NCI-H510A (cell line): ENCODE results near the gene ROR2.
"Not testable (repeated sequence)": the region's sequence is repeated elsewhere in the genome, so short reads cannot be mapped to it uniquely, and the experiment has no call there.

ENCODE experiments used
- DNase-seq: peaks from one replicate; lab custom pipeline; 2025; lab: John Stamatoyannopoulos, UW

ROR2 gene

DNA sequence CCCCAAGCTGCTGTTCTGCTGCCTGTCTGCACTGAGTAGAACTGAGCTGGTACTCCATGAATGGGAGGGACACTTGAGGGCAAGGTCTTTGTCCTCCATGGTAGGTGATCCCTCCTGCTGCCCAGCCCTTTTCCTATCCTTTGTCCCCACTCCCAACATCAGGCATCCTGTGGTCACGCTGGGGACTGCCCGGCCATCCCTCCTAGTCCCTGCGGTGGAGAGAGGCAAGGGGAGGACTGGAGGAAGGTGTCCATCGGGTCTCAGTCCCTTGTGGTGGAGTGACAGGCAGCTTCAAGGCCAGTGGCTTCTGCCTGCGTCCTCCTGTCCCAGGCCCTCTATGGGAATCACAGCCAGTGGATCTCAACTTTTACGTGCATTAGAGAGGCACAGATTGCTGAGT is 25.9 kb downstream of the ROR2 start:
- DNase-seq, result no peak

DNA sequence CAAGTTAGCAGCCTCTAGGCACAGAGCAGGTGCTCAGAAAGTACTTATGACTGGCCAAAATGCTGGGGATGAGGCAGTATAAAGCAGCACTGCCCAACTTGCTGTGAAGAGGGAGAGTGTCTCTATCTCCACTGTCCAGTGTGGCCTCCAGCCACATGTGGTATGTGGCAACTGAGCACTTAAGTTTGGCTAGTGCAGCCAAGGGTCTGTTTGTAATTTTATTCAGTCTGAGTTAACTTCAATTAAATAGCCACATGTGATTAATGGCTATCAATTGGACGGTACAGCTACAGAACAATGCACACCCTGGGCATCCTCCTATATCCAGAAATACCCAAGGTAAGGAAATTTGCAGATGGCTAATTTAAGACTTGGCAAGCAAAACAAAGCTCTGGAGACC is 26.9 kb downstream of the ROR2 start:
- DNase-seq, result no peak

- no peak for DNase-seq
These were observed 28.7 kb downstream of the ROR2 start for GRCh38 chr9:91921371-91921770.

GRCh38 chr9:91920630-91921350 is 29.2 kb downstream of the ROR2 start:
- DNase-seq, result no peak

- DNase-seq, result no peak
These were observed 30.4 kb downstream of the ROR2 start for GRCh38 chr9:91919621-91920020.

DNA sequence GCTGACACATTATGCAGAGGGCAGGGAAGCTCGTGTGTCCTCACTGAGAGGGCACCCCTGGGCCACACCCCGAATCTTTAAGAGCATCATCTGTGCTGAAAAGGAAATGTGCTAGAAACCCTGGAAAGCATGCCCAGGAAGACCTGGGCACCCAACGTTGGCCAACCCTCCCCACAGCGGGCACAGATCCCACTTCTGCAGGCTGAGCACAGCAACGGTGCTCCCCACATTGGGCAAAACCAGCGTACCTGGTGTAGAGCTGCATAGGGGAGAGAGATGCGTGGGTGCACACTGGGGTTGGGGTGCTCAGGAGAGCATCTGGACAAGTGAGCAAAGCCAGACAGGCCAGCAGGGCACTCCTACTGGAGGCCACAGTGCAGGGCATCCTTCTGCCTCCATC is 32.6 kb downstream of the ROR2 start:
- DNase-seq, result no peak

DNA sequence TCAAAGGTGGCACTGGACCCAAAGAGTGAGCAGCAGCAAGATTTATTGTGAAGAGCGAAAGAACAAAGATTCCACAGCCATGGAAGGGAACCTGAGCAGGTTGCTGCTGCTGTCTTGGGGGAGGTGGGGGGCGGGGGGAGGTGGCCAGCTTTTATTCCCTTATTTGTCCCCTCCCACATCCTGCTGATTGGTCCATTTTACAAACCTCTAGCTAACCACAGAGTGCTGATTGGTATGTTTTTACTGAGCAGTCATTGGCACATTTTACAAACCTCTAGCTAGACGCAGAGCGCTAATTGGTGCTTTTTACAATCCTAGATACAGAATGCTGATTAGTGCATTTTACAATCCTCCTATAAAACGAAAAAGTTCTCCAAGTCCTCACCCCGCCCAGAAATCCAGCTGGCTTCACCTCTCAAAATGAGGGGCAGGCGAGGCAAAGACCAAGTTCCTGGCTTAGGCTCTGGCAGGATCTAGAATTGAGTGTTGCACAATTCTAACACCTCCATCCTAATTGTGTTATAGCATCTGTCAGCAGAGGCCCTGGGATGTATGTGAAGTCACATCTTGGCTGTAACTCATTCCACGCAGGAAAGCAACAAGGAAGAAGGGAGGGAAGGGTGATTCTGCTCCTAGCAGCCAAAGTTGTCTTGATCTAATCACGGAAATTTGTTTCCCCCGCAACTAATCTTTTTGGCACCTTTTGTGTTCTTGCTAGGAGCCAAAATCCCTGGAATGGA is 34.3 kb downstream of the ROR2 start:
- no peak for DNase-seq

DNA sequence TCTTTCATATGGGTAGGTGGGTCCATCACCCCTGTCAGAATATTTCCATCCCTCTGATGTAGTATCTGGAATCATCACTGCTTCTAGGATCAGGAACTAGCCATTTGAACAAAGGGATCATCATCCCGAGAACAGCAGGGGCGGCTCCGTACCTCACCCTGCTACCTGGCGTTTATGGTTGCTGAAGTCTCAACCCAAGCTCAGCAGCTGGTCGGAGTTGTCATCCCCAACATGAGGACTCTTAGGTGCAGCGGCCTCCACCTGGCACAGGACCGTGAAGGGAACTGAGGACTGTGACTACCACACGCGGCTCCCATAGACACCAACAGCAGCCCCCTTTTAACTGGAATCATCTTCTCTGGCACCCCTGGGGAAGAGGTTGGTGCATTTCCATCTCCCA is 35.1 kb downstream of the ROR2 start:
- DNase-seq, result no peak

GRCh38 chr9:91914404-91914803 is 35.6 kb downstream of the ROR2 start:
- no peak for DNase-seq

- no peak for DNase-seq
These were observed 36.0 kb downstream of the ROR2 start for GRCh38 chr9:91913986-91914385.

DNA sequence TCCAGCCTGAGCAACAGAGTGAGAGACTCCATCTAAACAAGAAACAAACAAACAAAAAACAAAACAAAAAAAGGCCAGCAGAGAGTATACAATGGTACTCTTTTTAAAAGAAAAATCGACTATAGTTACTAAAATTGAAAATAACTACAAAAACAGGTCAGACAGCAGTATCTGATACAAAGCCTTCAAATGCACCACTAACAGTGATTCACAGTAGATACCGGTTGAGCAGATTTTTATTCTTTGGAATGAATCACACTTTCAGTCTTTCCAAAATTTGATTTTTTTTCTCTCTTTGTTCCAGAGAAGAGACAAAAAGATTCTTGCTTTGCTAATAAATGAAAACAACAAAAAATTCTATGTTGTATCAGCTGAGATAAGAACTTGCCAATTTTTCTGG is 36.9 kb downstream of the ROR2 start:
- no peak for DNase-seq

DNA sequence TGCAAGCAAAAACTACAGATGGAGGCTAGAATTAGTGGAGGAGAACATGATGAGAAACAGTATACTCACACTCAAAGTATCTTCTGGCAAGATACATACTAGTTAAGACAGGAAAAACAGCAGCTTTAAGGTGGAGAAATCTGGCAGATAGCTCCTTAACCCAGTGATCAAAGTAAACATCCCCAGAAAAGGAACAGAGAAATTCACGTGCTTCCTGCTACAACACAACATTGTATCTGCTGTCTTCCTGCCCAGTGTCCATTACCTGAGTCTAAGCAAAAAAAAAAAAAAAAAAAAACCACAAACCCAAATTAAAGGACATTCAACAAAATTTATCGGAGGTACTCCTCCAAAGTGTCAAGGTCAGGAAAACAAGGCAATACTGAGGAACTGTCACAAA is 38.4 kb downstream of the ROR2 start:
- no peak for DNase-seq

DNA sequence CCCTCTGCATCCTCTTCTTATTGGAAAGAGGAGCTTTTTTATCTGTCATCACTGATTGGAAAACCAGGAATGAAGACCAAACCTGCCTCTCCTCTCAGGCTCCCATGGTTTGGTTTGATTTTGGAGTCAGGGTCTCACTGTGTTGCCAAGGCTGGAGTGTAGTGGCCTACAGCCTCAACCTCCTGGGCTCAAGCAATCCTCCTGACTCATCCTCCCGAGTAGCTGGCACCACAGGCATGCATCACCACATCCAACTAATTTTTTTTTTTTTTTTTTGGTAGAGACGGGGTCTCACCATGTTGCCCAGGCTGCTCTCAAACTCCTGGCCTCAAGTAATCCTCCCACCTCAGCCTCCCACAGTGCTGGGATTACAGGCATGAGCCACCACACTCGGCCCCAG is 40.8 kb downstream of the ROR2 start:
- not testable (repeated sequence) for DNase-seq

DNA sequence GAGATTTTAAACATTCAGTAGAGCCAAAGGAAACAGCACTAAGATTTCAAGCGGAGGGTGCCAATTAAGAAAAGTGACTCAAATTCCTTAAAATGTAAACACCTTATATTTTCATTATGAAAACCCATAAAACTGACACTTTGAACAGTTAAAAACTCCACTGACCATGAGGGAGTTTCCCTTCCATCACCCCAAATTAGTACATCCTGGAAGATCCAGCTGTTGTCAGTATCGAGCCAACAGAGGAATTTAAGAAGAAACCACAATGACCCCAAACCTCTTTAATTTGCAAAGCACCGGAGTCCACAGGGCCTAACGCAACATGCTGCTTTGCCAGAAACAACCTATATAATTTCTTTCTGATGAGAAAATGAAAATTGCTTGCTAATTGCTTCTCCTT is 41.3 kb downstream of the ROR2 start:
- DNase-seq, result no peak

GRCh38 chr9:91908293-91908623 is 41.8 kb downstream of the ROR2 start:
- DNase-seq, result no peak

DNA sequence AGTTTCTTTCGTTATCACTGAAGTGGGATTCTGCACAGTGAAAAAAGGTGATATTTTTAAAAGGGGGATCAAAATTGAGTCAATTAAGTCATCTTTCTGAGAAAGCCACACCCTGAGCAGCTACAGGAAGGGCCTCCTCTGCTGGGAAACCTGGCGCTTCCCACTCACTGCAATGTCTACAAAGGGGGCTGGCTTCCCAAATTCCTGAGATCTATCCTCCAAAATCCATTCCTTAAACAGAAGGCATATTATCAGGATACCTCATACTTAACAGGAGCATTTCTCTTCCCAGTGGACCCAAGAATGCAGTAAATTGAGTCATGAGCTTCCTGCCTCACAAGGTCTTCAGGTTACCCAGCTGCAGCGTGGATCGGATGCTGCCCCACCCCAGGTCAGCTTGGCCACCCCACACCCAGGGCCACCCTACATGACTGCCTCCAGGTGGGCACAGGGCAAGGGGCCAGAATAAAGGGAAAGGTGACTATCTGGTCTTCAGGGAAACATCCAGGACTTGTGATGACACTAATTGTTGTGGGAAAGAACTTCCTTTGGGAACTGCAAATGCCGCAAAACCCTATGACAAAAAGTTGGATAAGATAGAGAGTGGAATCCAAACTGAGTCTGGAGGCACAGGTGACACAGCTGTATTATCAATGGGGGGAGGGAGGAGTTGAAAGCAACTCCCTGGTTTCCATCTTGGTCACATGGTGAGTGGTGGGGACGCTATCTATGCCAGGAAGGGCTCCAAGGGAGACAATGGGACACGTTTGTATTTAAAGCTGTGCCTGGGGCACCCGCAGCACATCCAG is 42.3 kb downstream of the ROR2 start:
- no peak for DNase-seq

DNA sequence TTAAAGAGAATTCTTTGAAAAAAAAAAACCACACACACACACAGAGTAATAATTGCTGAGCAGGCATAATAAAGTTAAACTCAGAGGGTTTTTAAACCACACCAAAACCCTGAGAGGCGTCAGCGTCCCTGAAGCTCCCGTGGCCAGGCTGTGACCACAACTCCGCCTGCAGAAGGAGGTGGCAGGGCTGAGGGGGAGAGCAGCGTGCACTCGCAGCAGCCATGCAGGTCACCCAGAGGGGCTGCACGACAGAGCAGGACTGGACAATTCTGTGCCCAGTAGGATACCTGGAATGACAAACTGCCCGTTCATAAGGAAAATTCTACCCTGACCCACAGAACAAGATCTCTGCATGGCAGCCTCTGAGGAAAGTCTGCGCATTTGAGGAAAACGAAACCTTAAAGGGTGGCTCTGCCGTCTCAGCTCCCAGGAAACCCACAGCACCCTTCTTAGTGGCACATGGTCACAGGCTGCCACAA is 44.0 kb downstream of the ROR2 start:
- DNase-seq, result no peak

GRCh38 chr9:91905237-91905650 is 44.8 kb downstream of the ROR2 start:
- no peak for DNase-seq

DNA sequence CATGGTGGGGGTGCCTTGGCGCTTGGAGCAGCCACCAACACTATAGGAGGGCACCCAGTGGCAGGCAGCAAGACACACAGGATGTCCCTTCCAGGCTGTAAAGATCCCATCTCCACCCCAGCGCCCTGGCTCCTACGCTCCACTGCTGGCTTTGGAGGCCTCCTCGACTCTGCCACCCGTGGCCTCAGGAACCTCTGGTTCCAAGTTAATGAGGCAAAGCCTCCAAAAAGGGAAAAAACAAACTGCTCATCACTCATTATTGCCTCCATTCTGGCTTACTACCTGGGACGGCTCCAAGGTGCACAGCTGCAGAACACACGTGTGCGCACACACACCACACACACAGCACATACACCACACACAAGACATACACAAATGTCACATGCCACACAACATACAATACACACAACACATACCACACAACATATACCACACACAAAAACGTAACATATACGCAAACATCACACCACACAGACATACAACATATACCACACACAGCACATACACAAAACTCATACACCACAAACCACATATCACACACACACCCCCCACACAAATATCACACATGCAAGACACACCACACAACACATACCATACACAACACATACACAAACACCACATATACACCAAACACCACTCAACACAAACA is 45.3 kb downstream of the ROR2 start:
- no peak for DNase-seq

DNA sequence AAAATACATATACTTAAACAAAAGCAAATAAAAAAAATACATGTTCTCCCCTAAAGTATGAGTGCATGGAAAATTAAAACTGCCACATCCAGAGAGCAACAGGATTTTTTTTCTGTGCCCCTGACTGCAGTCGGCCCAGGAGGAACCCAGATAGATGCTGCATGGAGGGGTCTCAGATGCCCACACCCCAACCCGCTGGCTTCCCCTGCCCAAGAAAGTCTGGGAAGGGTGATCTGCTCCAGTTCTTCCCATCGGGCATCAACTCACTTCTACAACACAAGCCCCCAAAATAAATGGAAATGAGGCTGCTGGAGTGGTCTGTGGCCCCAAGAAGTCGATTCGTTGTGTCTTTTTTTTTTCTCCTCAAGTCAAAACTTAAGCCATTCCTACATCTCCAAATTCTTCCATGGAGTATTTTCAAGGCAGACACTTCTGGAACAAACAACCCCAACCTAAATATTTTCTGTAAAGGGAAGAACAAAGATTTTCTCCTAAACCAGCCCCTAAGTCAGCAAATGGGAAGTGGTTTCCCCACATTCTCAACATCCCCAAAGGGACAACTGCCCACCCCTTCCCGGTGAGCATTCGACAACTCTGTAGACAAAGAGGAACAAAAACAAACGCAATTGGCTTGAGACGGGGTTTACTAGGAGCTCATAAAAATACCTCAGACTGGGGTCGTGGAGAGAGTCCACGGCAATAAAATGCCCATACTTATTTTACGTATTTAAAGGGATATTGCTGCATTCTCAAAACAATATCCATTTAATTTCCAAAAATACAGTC is 46.7 kb downstream of the ROR2 start:
- DNase-seq, result no peak

- no peak for DNase-seq
These were observed 47.4 kb downstream of the ROR2 start for GRCh38 chr9:91902475-91903125.
